ENCODE measurements around the gene LRRC72.
A peak's percentile ranks its signal among the peaks of the same experiment; 100 is the strongest.
"Not testable (repeated sequence)": the region's sequence is repeated elsewhere in the genome, so short reads cannot be mapped to it uniquely, and the experiment has no call there.

LRRC72 gene

GRCh38 chr7:16529697-16530096, 3.1 kb downstream of the LRRC72 start:
- DNase-seq = no peak

DNA sequence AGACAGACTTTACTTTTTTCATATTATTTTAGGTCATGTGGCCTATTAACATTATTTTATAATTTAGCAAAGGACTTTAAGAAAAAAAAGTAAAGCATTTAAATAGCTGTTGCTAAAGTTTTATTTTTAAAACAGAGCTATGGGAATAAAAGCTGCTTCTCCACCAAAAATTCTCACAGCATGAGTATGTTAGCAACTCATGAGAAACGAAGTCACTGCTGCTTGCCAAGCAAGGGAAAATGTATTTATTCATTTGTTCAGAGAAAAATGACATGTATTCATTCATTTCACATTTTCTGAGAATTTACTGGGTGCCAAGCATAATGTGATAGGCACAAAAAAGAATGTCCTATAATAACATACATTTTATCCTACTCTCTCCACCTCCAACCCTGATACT, 5.1 kb downstream of the LRRC72 start:
- no peak for DNase-seq

GRCh38 chr7:16532272-16532671, 5.6 kb downstream of the LRRC72 start:
- no peak for DNase-seq

DNA sequence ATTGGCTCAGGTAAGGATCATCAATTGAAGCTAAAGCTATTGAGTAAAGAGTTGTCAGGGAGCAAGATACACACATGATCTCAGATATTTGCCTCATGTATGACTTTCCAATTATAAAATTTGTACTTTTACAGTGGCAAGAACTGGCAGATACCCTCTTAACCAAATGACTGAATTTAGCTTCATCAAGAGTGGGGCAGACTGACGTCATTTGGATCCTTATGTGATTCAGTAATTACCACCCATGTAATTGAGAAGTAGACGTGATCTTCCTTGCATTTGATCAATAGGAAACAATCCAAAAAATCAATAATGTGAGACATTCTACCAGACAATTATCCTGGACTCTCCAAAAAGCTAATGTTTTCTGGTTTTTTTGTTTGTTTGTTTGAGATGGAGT, 8.9 kb downstream of the LRRC72 start:
- DNase-seq = no peak

- DNase-seq = not testable (repeated sequence)
Observed at GRCh38 chr7:16540559-16540958, 13.9 kb downstream of the LRRC72 start.

GRCh38 chr7:16542401-16542800, 15.8 kb downstream of the LRRC72 start:
- no peak for DNase-seq

GRCh38 chr7:16543456-16543855, 16.8 kb downstream of the LRRC72 start:
- DNase-seq = no peak

DNA sequence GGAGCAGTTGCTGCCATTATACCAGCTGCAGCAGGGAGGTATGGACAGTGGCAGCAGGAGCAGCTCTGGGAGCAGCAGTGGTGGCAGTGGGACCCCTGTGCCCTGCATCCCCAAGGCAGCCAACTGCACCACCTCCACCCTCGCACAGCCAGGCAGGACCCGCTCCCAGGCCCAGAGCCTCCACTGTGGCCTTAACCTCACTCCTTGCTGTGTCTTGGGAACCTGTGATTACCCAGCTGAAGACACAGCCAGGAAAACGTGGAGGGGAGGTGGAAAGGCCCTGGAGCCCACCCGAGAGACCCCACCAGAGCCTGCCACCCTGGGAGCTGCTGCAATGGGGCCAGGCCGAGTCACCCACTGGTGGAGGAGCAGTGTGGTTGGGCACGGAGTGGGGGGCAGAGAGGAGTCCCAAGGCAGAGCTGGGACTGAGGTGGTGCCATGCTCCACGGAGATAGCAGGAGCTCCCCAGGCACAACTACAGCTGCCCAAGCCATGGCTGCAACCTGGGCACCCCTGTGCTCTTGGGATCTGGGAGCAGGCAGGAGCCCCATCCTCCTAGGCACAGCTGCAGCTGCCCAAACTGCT, 20.4 kb downstream of the LRRC72 start:
- no peak for DNase-seq

DNA sequence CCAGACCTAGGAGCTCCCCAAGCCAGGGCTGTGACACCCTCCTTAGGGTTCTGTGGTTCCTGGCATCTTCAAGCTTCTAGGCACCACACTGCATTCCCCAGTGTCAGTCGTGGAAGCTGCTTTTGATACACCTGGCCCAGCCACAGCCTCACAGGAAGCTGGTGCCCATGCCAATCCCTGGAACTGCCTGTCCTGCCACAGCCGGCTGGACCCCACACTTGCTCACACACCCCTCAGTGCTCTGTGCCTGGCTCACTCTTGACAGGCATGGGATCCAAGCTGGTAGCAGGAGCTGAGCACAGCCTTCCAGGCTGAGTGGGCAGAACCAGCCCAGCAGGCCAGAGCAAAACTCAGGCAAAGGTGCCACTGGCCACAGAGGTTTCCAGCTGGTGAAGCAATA, 21.8 kb downstream of the LRRC72 start:
- DNase-seq = no peak

- DNase-seq = no peak
Observed at GRCh38 chr7:16550671-16551070, 24.0 kb downstream of the LRRC72 start.

DNA sequence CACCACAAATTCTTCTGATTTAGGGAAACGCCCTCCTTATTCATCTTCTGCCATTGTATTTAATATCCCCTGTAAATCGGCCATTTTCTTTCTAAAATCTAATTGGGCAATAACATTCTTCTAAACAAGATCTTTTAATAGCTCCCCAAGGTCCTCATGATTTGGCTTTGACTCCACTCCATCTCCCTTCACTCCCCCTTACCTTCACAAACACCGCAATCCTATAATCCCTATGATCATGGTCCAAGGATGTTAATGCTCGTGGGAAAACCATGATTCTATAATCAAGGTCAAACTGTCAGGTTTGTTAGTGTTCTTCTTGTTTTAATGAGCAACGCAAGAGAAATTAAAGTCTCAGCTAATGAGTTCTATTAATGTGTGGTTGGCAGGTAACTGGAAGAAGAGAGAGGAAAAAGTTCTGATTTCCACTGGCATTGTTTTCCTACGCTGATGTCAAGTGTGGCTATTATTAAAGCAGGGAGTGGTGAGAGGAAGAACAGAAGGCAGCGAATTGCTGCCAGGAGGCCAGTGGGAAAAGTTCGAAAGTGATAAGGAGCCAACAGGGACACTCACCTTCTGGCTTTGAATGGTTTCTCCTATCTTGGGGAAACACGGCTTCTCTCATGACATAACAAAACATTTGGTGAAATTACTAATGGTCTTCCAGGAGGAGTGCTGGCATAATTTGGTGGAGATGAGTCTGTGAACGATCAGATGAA, 28.1 kb downstream of the LRRC72 start:
- DNase-seq = no peak

GRCh38 chr7:16556359-16556758, 29.7 kb downstream of the LRRC72 start:
- no peak for DNase-seq

DNA sequence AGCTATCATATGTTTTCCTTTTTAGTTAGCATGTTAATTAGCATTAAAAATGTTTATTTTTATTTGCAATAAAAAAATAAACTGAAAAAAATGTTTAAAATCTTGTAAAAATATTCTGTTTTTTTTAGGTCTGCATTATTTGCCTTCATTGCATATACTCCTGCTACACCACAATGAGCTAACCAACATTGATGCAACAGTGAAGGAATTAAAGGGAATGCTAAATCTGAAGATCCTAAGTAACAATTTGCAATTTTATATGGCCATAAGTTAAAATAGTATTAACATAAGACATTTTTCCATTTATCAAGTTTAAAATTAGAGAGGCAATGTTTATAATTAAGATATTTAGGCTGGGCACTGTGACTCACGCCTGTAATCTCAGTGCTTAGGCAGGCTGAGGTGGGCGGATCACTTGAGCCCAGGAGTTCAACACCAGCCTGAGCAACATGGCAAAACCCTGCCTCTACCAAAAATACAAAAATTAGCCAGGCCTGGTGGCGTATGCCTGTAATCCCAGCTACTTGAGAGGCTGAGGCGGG, 32.2 kb downstream of the LRRC72 start:
- DNase-seq = no peak

DNA sequence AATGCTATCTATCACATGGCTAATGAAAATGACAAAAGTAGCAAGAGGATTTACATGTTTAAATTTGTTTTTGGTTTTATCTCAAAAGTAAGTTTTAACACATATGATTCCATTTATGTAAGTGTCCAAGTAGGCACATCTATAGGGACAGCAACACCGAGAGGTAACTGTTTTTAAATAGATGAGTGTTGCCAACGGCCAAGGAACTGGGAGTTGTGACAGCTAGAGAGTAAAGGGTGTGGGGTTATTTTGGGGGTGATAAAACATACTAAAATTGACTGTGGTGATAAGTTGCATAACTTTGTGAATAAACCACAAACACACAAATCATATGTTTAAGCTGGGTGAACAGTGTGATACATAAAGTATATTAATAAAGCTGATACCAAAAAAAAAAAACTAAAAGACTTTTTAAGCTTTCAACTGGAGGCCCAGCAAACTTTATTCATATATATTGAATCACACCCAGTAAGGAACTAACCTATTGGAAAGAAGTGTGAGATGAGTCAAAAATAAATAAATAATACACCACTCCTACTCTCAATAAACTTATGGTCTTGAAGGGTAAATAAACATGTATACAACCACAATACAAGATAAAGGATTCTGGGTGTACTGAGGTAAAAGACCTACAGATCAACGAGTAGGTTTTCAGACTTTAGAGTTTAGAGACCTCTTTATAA, 33.0 kb downstream of the LRRC72 start:
- no peak for DNase-seq

DNA sequence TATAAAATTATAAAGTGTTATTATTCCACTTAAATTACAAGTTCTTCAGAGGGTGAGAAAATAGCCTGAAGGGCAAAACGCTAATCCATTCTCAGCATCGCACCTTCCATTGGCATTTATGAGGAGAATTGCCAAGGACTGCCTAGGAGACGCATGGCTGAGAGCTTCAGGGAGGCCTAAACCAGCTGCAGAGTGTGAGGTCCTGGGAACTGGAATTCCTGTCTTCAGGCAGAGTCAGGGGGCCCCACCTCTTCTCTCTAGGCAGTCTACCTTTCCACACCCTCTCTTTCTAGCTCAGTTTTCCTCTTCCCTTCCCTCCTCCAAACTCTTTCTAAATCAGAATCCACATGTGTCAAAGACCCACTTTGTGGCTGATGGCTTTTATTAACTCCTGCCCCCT, 35.3 kb downstream of the LRRC72 start:
- no peak for DNase-seq

DNA sequence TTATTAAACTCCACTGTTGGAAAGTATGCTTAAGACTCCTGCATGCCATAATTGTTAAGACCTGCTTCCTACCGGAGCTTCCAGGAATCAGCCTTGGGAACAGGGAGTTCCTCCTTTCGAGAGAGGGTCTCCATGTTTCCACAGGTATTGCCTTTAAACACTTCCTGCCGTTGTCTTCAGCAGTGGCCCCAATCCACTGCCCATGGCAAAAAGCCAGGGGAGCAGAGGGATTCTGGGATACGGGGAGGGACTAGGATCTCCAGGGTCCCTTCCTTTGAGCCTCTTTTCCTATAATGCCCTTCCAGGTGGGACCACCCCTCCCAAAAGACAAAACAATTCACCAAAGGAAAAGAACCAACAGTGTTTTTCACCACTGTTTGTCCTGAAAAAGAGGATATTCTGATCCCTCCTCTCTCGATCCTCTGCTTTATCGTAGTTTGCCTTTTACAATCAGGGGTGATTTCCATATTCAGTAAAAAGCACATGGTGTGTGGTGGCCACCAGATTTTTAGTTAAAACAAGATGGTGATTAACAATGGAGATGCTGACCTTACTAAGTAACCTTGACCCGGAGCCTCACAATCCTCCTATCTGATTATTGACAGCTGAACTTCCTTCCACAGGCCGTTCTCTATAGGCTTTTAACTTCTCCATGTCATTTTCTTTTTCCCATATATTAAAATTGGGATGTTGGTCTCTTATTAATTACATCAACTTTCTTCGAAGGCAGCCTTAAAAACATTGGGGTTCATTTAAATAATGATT, 36.0 kb downstream of the LRRC72 start:
- no peak for DNase-seq

DNA sequence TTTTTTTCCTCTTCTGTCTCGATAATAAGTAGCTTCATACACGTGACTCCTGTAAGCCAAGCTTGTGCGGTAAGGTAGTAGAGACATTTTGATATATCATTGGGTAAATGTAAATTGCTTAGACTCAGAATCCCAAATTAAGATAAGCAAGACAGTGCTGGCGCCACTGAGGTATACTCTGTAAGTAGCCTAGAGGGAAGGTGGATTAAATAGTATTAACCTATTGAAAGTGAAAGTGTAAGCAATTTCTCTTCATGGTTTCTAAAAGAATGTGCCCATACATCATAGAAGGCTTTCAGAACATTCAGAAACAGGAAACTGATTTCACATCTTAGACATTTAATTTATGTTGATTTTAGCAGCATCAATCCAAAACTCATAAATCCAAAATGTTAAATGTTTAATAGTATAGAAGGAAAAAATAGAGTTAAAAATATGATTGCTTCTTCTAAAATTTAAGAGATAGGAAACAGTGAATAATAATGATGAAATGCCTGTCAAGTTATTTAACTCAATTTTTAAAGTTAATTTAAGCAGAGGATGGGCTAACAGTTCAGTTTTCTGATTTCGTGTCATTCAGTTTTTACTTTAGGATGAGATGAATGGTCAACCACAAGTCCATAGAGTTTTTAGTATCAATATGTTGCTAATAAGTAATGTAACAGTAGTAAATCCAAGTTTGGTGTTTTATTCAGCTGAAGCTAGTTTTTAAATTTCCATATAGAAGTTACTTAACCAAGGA, 36.8 kb downstream of the LRRC72 start:
- peak; percentile 54 for DNase-seq

- no peak for DNase-seq
Observed at GRCh38 chr7:16564023-16564380, 37.4 kb downstream of the LRRC72 start.

- DNase-seq = peak; percentile 55
Observed at GRCh38 chr7:16564909-16565426, 38.3 kb downstream of the LRRC72 start.

GRCh38 chr7:16571941-16572340, 45.3 kb downstream of the LRRC72 start:
- DNase-seq = no peak

DNA sequence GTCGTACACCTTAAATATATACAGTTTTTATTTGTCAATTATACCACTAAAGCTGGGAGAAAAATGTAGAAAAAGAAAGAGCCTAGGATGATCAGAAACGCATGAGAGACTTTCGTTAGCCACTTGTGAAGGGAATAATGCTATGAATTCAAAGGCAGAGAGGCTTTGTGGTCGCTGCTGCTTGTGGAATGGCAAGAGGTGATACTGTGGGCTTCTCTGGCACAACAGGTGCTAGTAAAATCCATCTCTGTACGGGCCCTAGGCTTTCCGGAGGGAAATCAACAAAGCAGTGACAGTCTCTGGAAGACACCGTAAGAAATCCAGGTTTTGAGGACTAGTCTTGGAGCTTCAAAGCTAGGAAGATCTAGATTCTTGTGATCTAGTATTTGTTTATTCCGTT, 52.6 kb downstream of the LRRC72 start:
- no peak for DNase-seq

DNA sequence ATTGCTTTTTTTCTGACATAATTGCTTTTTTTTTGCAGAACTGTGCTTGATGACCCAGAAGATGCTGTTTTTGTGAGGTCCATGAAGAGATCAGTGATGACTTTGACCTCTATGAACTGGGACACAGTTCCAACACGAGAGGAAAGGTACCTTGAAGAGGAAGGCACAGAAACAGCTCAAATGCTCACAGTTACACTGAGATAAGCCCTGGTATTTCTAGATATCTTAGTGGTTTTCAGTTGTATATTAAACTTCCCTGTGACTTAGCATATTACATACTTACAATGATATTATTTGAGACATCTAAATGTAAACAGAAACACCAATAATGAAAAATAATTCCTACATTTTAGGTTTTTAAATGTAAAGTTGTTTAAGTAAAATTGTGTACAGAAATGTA, 54.7 kb downstream of the LRRC72 start:
- DNase-seq = no peak
